HG03175 (cell line): ENCODE measurements around the gene CGA.

Experiments used
- ATAC-seq: cut with Tn5 transposase; IDR thresholded peaks from one replicate; pipeline ENCODE4 v1.9.1; 2021; ENCODE audit warnings: mild to moderate bottlenecking, moderate library complexity; ENCODE audit not compliant: unreplicated experiment

CGA gene

GRCh38 chr6:87092435-87092834 is 2.5 kb downstream of the CGA start:
- no peak for ATAC-seq

- no peak for ATAC-seq
Measured at GRCh38 chr6:87089135-87089534, 5.8 kb downstream of the CGA start.

- ATAC-seq, result no peak
Measured at GRCh38 chr6:87088076-87088475, 6.8 kb downstream of the CGA start.

- ATAC-seq, result no peak
Measured at GRCh38 chr6:87082160-87082721, 12.7 kb downstream of the CGA start.

GRCh38 chr6:87078983-87079616 is 15.8 kb downstream of the CGA start:
- ATAC-seq, result peak; percentile 85

- no peak for ATAC-seq
Measured at GRCh38 chr6:87075168-87075567, 19.7 kb downstream of the CGA start.

GRCh38 chr6:87074101-87074621 is 20.7 kb downstream of the CGA start:
- peak; percentile 44 for ATAC-seq

GRCh38 chr6:87071683-87072082 is 23.2 kb downstream of the CGA start:
- ATAC-seq, result peak; percentile 67

- no peak for ATAC-seq
Measured at GRCh38 chr6:87070741-87071140, 24.2 kb downstream of the CGA start.

GRCh38 chr6:87068795-87069194 is 26.1 kb downstream of the CGA start:
- ATAC-seq, result no peak

- ATAC-seq, result no peak
Measured at GRCh38 chr6:87066449-87067333, 28.2 kb downstream of the CGA start.

- no peak for ATAC-seq
Measured at GRCh38 chr6:87065117-87065516, 29.8 kb downstream of the CGA start.

GRCh38 chr6:87059943-87060342 is 35.0 kb downstream of the CGA start:
- no peak for ATAC-seq

- ATAC-seq, result no peak
Measured at GRCh38 chr6:87054143-87054833, 40.6 kb downstream of the CGA start.

GRCh38 chr6:87053312-87053711 is 41.6 kb downstream of the CGA start:
- no peak for ATAC-seq

- ATAC-seq, result no peak
Measured at GRCh38 chr6:87049779-87050178, 45.1 kb downstream of the CGA start.

GRCh38 chr6:87045521-87046075 is 49.3 kb downstream of the CGA start:
- no peak for ATAC-seq

GRCh38 chr6:87040729-87041128 is 54.2 kb downstream of the CGA start:
- no peak for ATAC-seq
